ENCODE measurements around the gene HSD11B2.

The HSD11B2 gene

GRCh38 chr16:67432506-67432890, 1.6 kb downstream of the HSD11B2 start:
- no peak for TF ChIP-seq EZH2 (IDR thresholded peaks at IDR 0.05; ENCODE audit: borderline replicate concordance, low read length)
- TF ChIP-seq, protein P1, sequence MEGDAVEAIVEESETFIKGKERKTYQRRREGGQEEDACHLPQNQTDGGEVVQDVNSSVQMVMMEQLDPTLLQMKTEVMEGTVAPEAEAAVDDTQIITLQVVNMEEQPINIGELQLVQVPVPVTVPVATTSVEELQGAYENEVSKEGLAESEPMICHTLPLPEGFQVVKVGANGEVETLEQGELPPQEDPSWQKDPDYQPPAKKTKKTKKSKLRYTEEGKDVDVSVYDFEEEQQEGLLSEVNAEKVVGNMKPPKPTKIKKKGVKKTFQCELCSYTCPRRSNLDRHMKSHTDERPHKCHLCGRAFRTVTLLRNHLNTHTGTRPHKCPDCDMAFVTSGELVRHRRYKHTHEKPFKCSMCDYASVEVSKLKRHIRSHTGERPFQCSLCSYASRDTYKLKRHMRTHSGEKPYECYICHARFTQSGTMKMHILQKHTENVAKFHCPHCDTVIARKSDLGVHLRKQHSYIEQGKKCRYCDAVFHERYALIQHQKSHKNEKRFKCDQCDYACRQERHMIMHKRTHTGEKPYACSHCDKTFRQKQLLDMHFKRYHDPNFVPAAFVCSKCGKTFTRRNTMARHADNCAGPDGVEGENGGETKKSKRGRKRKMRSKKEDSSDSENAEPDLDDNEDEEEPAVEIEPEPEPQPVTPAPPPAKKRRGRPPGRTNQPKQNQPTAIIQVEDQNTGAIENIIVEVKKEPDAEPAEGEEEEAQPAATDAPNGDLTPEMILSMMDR (IDR thresholded peaks at IDR 0.05; ENCODE audit: low read length): no peak
- Histone ChIP-seq H3F3A (ENCODE audit: insufficient read depth, low read length) (no peaks in the 10 kb centered on the region), H3K4me3 (ENCODE audit: low read depth, low read length, poor library complexity, severe bottlenecking) (no peak overlapping the region), H3K9me2 (ENCODE audit: low read depth, low read length) (no peaks in the 10 kb centered on the region), H3K27ac (ENCODE audit: low read depth, low read length, poor library complexity, severe bottlenecking) (no peak overlapping the region), H2AFZ (ENCODE audit: low read length) (no peak overlapping the region), H3K4me2 (ENCODE audit: low read length) (no peak overlapping the region), H3K36me3 (ENCODE audit: insufficient read depth, low read length) (peaks cover 14% of the 10 kb centered on the region; the same call in 1 of the 2 replicates), H3K27me3 (ENCODE audit: insufficient read depth, low read length) (peaks cover 8% of the 10 kb centered on the region; the same call in 1 of the 2 replicates), H3K4me1 (ENCODE audit: insufficient read depth, low read length, severe bottlenecking) (peaks cover 5% of the 10 kb centered on the region), H3K9ac (ENCODE audit: low read length) (no peak overlapping the region), H4K20me1 (ENCODE audit: insufficient read depth, low read length) (no peaks in the 10 kb centered on the region), H3K9me3 (ENCODE audit: low read length) (no peaks in the 10 kb centered on the region), H3K79me2 (ENCODE audit: insufficient read depth, low read length) (no peaks in the 10 kb centered on the region)

- Histone ChIP-seq H3K27ac (ENCODE audit: low read depth, low read length, poor library complexity, severe bottlenecking) (no peak overlapping the region), H3K9me2 (ENCODE audit: low read depth, low read length) (no peaks in the 10 kb centered on the region), H3K4me1 (ENCODE audit: insufficient read depth, low read length, severe bottlenecking) (peaks cover 5% of the 10 kb centered on the region), H3F3A (ENCODE audit: insufficient read depth, low read length) (no peaks in the 10 kb centered on the region), H3K79me2 (ENCODE audit: insufficient read depth, low read length) (no peaks in the 10 kb centered on the region), H3K27me3 (ENCODE audit: insufficient read depth, low read length) (peaks cover 8% of the 10 kb centered on the region; the same call in 1 of the 2 replicates), H3K4me2 (ENCODE audit: low read length) (no peak overlapping the region), H3K36me3 (ENCODE audit: insufficient read depth, low read length) (peaks cover 21% of the 10 kb centered on the region; the same call in 1 of the 2 replicates), H3K4me3 (ENCODE audit: low read depth, low read length, poor library complexity, severe bottlenecking) (no peak overlapping the region), H4K20me1 (ENCODE audit: insufficient read depth, low read length) (no peaks in the 10 kb centered on the region), H2AFZ (ENCODE audit: low read length) (no peak overlapping the region), H3K9ac (ENCODE audit: low read length) (no peak overlapping the region), H3K9me3 (ENCODE audit: low read length) (no peaks in the 10 kb centered on the region)
- TF ChIP-seq, protein P1 (IDR thresholded peaks at IDR 0.05; ENCODE audit: low read length): no peak
- TF ChIP-seq EZH2 (IDR thresholded peaks at IDR 0.05; ENCODE audit: borderline replicate concordance, low read length): no peak
These were observed 2.3 kb downstream of the HSD11B2 start for GRCh38 chr16:67433131-67433719.

GRCh38 chr16:67435758-67436164, 4.8 kb downstream of the HSD11B2 start:
- no peaks in the 10 kb centered on the region for H3K27me3 ChIP-seq (ENCODE audit: insufficient read depth, low read length)
- H3K9me3 ChIP-seq (ENCODE audit: low read length): no peaks in the 10 kb centered on the region
- H2AFZ ChIP-seq (ENCODE audit: low read length): no peak overlapping the region
- H3K4me2 ChIP-seq (ENCODE audit: low read length): no peak overlapping the region
- TF ChIP-seq, protein P1 (IDR thresholded peaks at IDR 0.05; ENCODE audit: low read length): no peak
- TF ChIP-seq EZH2 (IDR thresholded peaks at IDR 0.05; ENCODE audit: borderline replicate concordance, low read length): no peak
- no peak overlapping the region for H3K9ac ChIP-seq (ENCODE audit: low read length)
- no peak overlapping the region for H3K27ac ChIP-seq (ENCODE audit: low read depth, low read length, poor library complexity, severe bottlenecking)
- H3K36me3 ChIP-seq (ENCODE audit: insufficient read depth, low read length): peaks cover 34% of the 10 kb centered on the region
- no peaks in the 10 kb centered on the region for H4K20me1 ChIP-seq (ENCODE audit: insufficient read depth, low read length)
- no peaks in the 10 kb centered on the region for H3F3A ChIP-seq (ENCODE audit: insufficient read depth, low read length)
- H3K9me2 ChIP-seq (ENCODE audit: low read depth, low read length): no peaks in the 10 kb centered on the region
- H3K4me3 ChIP-seq (ENCODE audit: low read depth, low read length, poor library complexity, severe bottlenecking): no peak overlapping the region
- H3K79me2 ChIP-seq (ENCODE audit: insufficient read depth, low read length): no peaks in the 10 kb centered on the region
- peaks cover under 1% of the 10 kb centered on the region for H3K4me1 ChIP-seq (ENCODE audit: insufficient read depth, low read length, severe bottlenecking)
